Esophagus squamous epithelium (tissue), 5 donors: ENCODE results near the gene BLMH. TPM values are rescaled to one million over a fixed set of nuclear protein-coding genes. Genes with fewer than 3 reads are reported as not detected.

Experiments used
- DNase-seq: peaks from one replicate; lab custom pipeline; 2025; lab: John Stamatoyannopoulos, UW
- H3K27ac ChIP-seq, 4 donors: fragments of 200-600 bp; sonication (generic); one replicate each; pipeline ENCODE4 v1.5.1; 2016 to 2019; ENCODE audit warnings: mild to moderate bottlenecking in 1 of 4
- H3K27me3 ChIP-seq, 4 donors: fragments of 200-600 bp; sonication (generic); 1 replicate in 3 of 4; 2 replicates in 1 of 4; pipeline versions ENCODE4 v1.5.1 to v1.6.0; 2017 to 2021; ENCODE audit warnings: antibody characterized with exemption in 1 of 4
- H3K36me3 ChIP-seq, 3 donors: fragments of 200-600 bp; sonication (generic); one replicate each; pipeline ENCODE4 v1.5.1; 2016 to 2019
- H3K4me1 ChIP-seq, 3 donors: fragments of 200-600 bp; sonication (generic); one replicate each; pipeline ENCODE4 v1.5.1; 2017 to 2019
- H3K4me3 ChIP-seq, 4 donors: fragments of 200-600 bp; sonication (generic); 1 replicate in 3 of 4; 2 replicates in 1 of 4; pipeline ENCODE4 v1.5.1; 2016 to 2019; ENCODE audit warnings: mild to moderate bottlenecking in 2 of 4, moderate library complexity in 1 of 4
- H3K9me3 ChIP-seq, 3 donors: fragments of 200-600 bp; sonication (generic); one replicate each; pipeline ENCODE4 v1.5.1; 2016 to 2019
- POLR2A ChIP-seq, 4 donors: fragments of 450-650 bp; IDR thresholded peaks; one replicate each; pipeline ENCODE4 v1.6.1; 2017; ENCODE audit warnings: antibody characterized with exemption in 4 of 4, mild to moderate bottlenecking in 4 of 4, moderate library complexity in 3 of 4
- WGBS, 2 donors: methylation state at CpG; one replicate each; pipeline ENCODE4 v1.1.5; 2018; 5-methylcytosine and 5-hydroxymethylcytosine counted together
- intact Hi-C: fragments of 100-400 bp; cut with DNase I; formaldehyde crosslinking; loops from one replicate; pipeline ENCODE4 v1.15.0; 2022
- total RNA-seq, 4 donors: library from RNA; depleted of rRNA; stranded (reverse); fragments of >200 nt; gene quantifications; one replicate each; pipeline ENCODE4 v1.1.0, GENCODE V29; 2016
- TF ChIP-seq, protein P1 (sequence below), 6 experiments: fragments of 450-650 bp in 4 of 6; fragments of 200-600 bp in 2 of 6; sonication (generic) in 2 of 6; IDR thresholded peaks; one replicate each; pipeline ENCODE4 v1.5.1; 2016 to 2019; ENCODE audit warnings: antibody characterized with exemption in 6 of 6, mild to moderate bottlenecking in 4 of 6, moderate library complexity in 4 of 6
- donor health status: DM: yes; HTN: yes; CAD: no.

BLMH gene
- total RNA-seq, 4 donors from 2014 or later = 18.4 to 41.4 (median 28.4) TPM

GRCh38 chr17:30318155-30318554 lies 26.4 kb upstream of the BLMH start:
- H3K27ac ChIP-seq = no peak overlapping the region
- TF ChIP-seq, protein P1, sequence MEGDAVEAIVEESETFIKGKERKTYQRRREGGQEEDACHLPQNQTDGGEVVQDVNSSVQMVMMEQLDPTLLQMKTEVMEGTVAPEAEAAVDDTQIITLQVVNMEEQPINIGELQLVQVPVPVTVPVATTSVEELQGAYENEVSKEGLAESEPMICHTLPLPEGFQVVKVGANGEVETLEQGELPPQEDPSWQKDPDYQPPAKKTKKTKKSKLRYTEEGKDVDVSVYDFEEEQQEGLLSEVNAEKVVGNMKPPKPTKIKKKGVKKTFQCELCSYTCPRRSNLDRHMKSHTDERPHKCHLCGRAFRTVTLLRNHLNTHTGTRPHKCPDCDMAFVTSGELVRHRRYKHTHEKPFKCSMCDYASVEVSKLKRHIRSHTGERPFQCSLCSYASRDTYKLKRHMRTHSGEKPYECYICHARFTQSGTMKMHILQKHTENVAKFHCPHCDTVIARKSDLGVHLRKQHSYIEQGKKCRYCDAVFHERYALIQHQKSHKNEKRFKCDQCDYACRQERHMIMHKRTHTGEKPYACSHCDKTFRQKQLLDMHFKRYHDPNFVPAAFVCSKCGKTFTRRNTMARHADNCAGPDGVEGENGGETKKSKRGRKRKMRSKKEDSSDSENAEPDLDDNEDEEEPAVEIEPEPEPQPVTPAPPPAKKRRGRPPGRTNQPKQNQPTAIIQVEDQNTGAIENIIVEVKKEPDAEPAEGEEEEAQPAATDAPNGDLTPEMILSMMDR (IDR thresholded peaks at IDR 0.05) = no peak
- TF ChIP-seq POLR2A (IDR thresholded peaks at IDR 0.05) = no peak
- 23 to 26% methylated on average over 3 of the region's 3 CpGs for WGBS, 2 donors
- no peaks in the 10 kb centered on the region for H3K36me3 ChIP-seq
- peaks cover 0 to 12% (median 1%) of the 10 kb centered on the region in 3 donors for H3K4me1 ChIP-seq
- DNase-seq = no peak
- intact Hi-C loops = no loop called here
- no peaks in the 10 kb centered on the region for H3K27me3 ChIP-seq
- no peak overlapping the region for H3K4me3 ChIP-seq
- H3K9me3 ChIP-seq = no peaks in the 10 kb centered on the region

DNA sequence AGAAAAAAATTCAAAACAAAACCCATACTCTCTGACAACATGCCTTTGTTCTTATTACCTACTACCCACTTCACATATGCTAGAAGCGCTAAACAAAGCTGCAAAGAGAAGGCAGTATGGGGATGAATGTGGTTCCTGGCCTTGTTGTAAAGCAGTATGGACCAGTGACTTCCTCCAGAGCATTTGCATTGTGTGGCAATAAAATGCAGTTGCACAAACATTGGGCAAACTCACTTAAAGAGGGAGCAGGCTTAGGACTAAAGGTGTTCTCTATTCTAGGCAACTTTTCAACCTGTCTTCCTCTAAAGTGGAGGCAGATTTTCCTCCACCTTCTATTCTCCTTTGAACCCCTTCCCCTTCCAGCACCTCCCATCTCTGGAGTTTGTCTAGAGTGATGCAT lies 25.0 kb upstream of the BLMH start:
- DNase-seq = no peak
- Histone ChIP-seq H3K36me3 (no peaks in the 10 kb centered on the region), H3K4me3 (no peak overlapping the region), H3K27ac (no peak overlapping the region), H3K27me3 (no peaks in the 10 kb centered on the region), H3K9me3 (no peaks in the 10 kb centered on the region), H3K4me1 (peaks cover 0 to 7% (median 0%) of the 10 kb centered on the region in 3 donors)
- WGBS, 2 donors = 85 to 94% methylated on average over 1 of the region's 1 CpG
- intact Hi-C loops = no loop called here
- TF ChIP-seq POLR2A (IDR thresholded peaks at IDR 0.05) = no peak
- TF ChIP-seq, protein P1 (IDR thresholded peaks at IDR 0.05) = no peak

- TF ChIP-seq, protein P1 (IDR thresholded peaks at IDR 0.05) = no peak
- TF ChIP-seq POLR2A (IDR thresholded peaks at IDR 0.05) = no peak
- 66 to 76% methylated on average over 2 of the region's 2 CpGs for WGBS, 2 donors
- H3K4me3 ChIP-seq = no peak overlapping the region
- no peak overlapping the region for H3K27ac ChIP-seq
- no peak for DNase-seq
- H3K36me3 ChIP-seq = no peaks in the 10 kb centered on the region
- intact Hi-C loops = no loop called here
- H3K27me3 ChIP-seq = no peaks in the 10 kb centered on the region
- no peaks in the 10 kb centered on the region for H3K9me3 ChIP-seq
- H3K4me1 ChIP-seq = peaks cover 0 to 7% (median 0%) of the 10 kb centered on the region in 3 donors
These were observed 23.4 kb upstream of the BLMH start for GRCh38 chr17:30315106-30315505.

- Histone ChIP-seq H3K27ac (no peak overlapping the region), H3K27me3 (no peaks in the 10 kb centered on the region), H3K4me1 (peaks cover 0 to 7% (median 0%) of the 10 kb centered on the region in 3 donors), H3K4me3 (no peak overlapping the region), H3K9me3 (no peaks in the 10 kb centered on the region), H3K36me3 (no peaks in the 10 kb centered on the region)
- no peak for TF ChIP-seq POLR2A (IDR thresholded peaks at IDR 0.05)
- TF ChIP-seq, protein P1 (IDR thresholded peaks at IDR 0.05) = no peak
- no peak for DNase-seq
- intact Hi-C loops = no loop called here
- WGBS, 2 donors = 67 to 87% methylated on average over 1 of the region's 1 CpG
These were observed 22.7 kb upstream of the BLMH start for GRCh38 chr17:30314474-30314873.

- no peaks in the 10 kb centered on the region for H3K27me3 ChIP-seq
- H3K4me1 ChIP-seq = no peaks in the 10 kb centered on the region
- intact Hi-C loops = no loop called here
- no peaks in the 10 kb centered on the region for H3K36me3 ChIP-seq
- H3K9me3 ChIP-seq = no peaks in the 10 kb centered on the region
- no peak overlapping the region for H3K4me3 ChIP-seq
- TF ChIP-seq, protein P1 (IDR thresholded peaks at IDR 0.05) = no peak
- DNase-seq = no peak
- H3K27ac ChIP-seq = no peak overlapping the region
- WGBS, 2 donors = 19 to 59% methylated on average over 2 of the region's 2 CpGs
These were observed 20.5 kb upstream of the BLMH start for GRCh38 chr17:30312226-30312625.
